CD14-positive monocyte (primary cell): Measurements from ENCODE around the gene NEK9. TPM values are rescaled to one million over a fixed set of nuclear protein-coding genes. Genes with fewer than 3 reads are reported as not detected.
A peak's percentile ranks its signal among the peaks of the same experiment; 100 is the strongest.

ENCODE experiments used
- DNase-seq, 3 donors: peaks; one replicate each; pipeline ENCODE4 v3.0.0-alpha.2; 2011 to 2022
- H2AFZ ChIP-seq: 2 replicates; pipeline ENCODE4 v1.6.0; 2012; ENCODE audit warnings: mild to moderate bottlenecking, low read depth, low read length, inconsistent platforms; ENCODE audit not compliant: insufficient read depth, poor library complexity, severe bottlenecking
- H3K27ac ChIP-seq, 2 donors: 1 replicate in 1 of 2; 2 replicates in 1 of 2; pipeline ENCODE4 v1.5.1; 2012 to 2013; ENCODE audit warnings: low read length in 2 of 2, control low read depth in 1 of 2, inconsistent platforms in 1 of 2, low read depth in 1 of 2, mild to moderate bottlenecking in 1 of 2
- H3K27me3 ChIP-seq, 2 donors: one replicate each; pipeline versions ENCODE4 v1.6.0 to v1.6.1; 2011 to 2013; ENCODE audit warnings: low read length in 2 of 2; ENCODE audit not compliant: control insufficient read depth in 2 of 2, insufficient read depth in 2 of 2
- H3K36me3 ChIP-seq, 2 donors: replicated peaks in 1 of 2; 1 replicate in 1 of 2; 2 replicates in 1 of 2; pipeline versions ENCODE4 v1.5.1 to v1.6.1; 2012 to 2013; ENCODE audit warnings: low read length in 2 of 2, control low read depth in 1 of 2, inconsistent platforms in 1 of 2, mild to moderate bottlenecking in 1 of 2; ENCODE audit not compliant: insufficient read depth in 2 of 2, control insufficient read depth in 1 of 2
- H3K4me1 ChIP-seq, 2 donors: 1 replicate in 1 of 2; 2 replicates in 1 of 2; pipeline versions ENCODE4 v1.5.1 to v1.6.1; 2012 to 2013; ENCODE audit warnings: low read length in 2 of 2, control low read depth in 1 of 2, inconsistent platforms in 1 of 2, mild to moderate bottlenecking in 1 of 2, moderate library complexity in 1 of 2; ENCODE audit not compliant: insufficient read depth in 2 of 2, control insufficient read depth in 1 of 2
- H3K4me2 ChIP-seq: replicated peaks from 2 replicates; pipeline ENCODE3; 2012; ENCODE audit warnings: low read length, moderate library complexity, mild to moderate bottlenecking; ENCODE audit not compliant: poor library complexity, severe bottlenecking; ENCODE audit errors: extremely low read depth
- H3K4me3 ChIP-seq, 3 experiments: fragments of 200-600 bp in 1 of 3; sonication (generic) in 1 of 3; replicated peaks in 1 of 3; 1 replicate in 2 of 3; 2 replicates in 1 of 3; pipeline ENCODE4 v1.5.1; 2011 to 2013; ENCODE audit warnings: low read length in 3 of 3, mild to moderate bottlenecking in 3 of 3, control low read depth in 2 of 3, low read depth in 2 of 3, inconsistent platforms in 1 of 3, moderate library complexity in 1 of 3
- H3K79me2 ChIP-seq: 2 replicates; pipeline ENCODE4 v1.6.0; 2012; ENCODE audit warnings: mild to moderate bottlenecking, control low read depth, inconsistent platforms, low read length, moderate library complexity; ENCODE audit not compliant: insufficient read depth
- H3K9ac ChIP-seq: 2 replicates; pipeline ENCODE4 v1.6.0; 2017; ENCODE audit warnings: low read length, mild to moderate bottlenecking; ENCODE audit not compliant: insufficient read depth, poor library complexity, severe bottlenecking
- H3K9me3 ChIP-seq, 2 donors: replicated peaks in 1 of 2; 1 replicate in 1 of 2; 2 replicates in 1 of 2; pipeline versions ENCODE4 v1.5.1 to v1.6.1; 2012 to 2013; ENCODE audit warnings: low read length in 2 of 2, control low read depth in 1 of 2; ENCODE audit not compliant: control insufficient read depth in 1 of 2, insufficient read depth in 1 of 2
- H4K20me1 ChIP-seq: 2 replicates; pipeline ENCODE4 v1.6.0; 2012; ENCODE audit warnings: mild to moderate bottlenecking, low read length, control low read depth, moderate library complexity; ENCODE audit not compliant: insufficient read depth
- H3K27ac Mint-ChIP-seq, 7 donors: one replicate each; pipeline ENCODE4 v1.8.0; 2020; ENCODE audit warnings: mild to moderate bottlenecking in 7 of 7, mixed read lengths in 7 of 7, moderate library complexity in 6 of 7, inconsistent platforms in 2 of 7
- H3K27me3 Mint-ChIP-seq, 3 donors: one replicate each; pipeline ENCODE4 v1.8.0; 2021 to 2022; ENCODE audit warnings: low read depth in 3 of 3, mild to moderate bottlenecking in 3 of 3, mixed read lengths in 3 of 3, moderate library complexity in 3 of 3, inconsistent platforms in 1 of 3
- H3K36me3 Mint-ChIP-seq, 2 donors: one replicate each; pipeline ENCODE4 v1.8.0; 2020; ENCODE audit warnings: mixed read lengths in 2 of 2, inconsistent platforms in 1 of 2, mild to moderate bottlenecking in 1 of 2
- H3K4me1 Mint-ChIP-seq: one replicate; pipeline ENCODE4 v1.8.0; 2020; ENCODE audit warnings: mild to moderate bottlenecking, mixed read lengths
- H3K4me3 Mint-ChIP-seq, 2 donors: one replicate each; pipeline ENCODE4 v1.8.0; 2020; ENCODE audit warnings: mild to moderate bottlenecking in 2 of 2, mixed read lengths in 2 of 2, moderate library complexity in 1 of 2
- H3K9me3 Mint-ChIP-seq, 7 donors: one replicate each; pipeline ENCODE4 v1.8.0; 2020 to 2022; ENCODE audit warnings: mixed read lengths in 7 of 7, mild to moderate bottlenecking in 6 of 7, moderate library complexity in 6 of 7, inconsistent platforms in 2 of 7
- CTCF ChIP-seq: fragments of 200-600 bp; IDR thresholded peaks from one replicate; pipeline ENCODE4 v1.8.0; 2022; ENCODE audit warnings: antibody characterized with exemption, mild to moderate bottlenecking
- WGBS: methylation state at CpG from one replicate; pipeline ENCODE4 v1.1.5; 2013; ENCODE audit warnings: missing lambda C conversion rate; ENCODE audit not compliant: insufficient coverage; 5-methylcytosine and 5-hydroxymethylcytosine counted together
- intact Hi-C, 2 donors: fragments of 100-400 bp; cut with micrococcal nuclease; formaldehyde crosslinking; loops; one replicate each; pipeline versions ENCODE4 v1.15.0 to v1.15.1; 2023
- polyA plus RNA-seq, 3 donors: library from polyadenylated mRNA; depleted of rRNA in 1 of 3; unstranded in 2 of 3; stranded (reverse) in 1 of 3; fragments of 300-500 nt in 2 of 3; fragments of >200 nt in 1 of 3; fragmentation: Illumina TruSeq in 2 of 3; gene quantifications; 1 replicate in 2 of 3; 2 replicates in 1 of 3; pipeline ENCODE4 v1.2.3, GENCODE V29; 2012 to 2021

The NEK9 gene
- polyA plus RNA-seq, 3 donors, result 8.9 to 27.8 (median 10.1) TPM

GRCh38 chr14:75120541-75121291 is 6.1 kb downstream of the NEK9 start:
- intact Hi-C loops, result loop anchor here (5.0 to 10.0 kb wide), 2 partner anchors 304 to 307 kb away; partner anchors contain the start of gene JDP2 (in 2 of the 2)

GRCh38 chr14:75119056-75119455 is 7.8 kb downstream of the NEK9 start:
- no peak for TF ChIP-seq CTCF
- Histone ChIP-seq H3K27ac (peak overlapping the region in 1 of 2 donors; percentile 78), H3K4me3 (no peak overlapping the region), H3K4me1 (peaks cover 30 to 32% of the 10 kb centered on the region in 2 donors), H3K36me3 (peaks cover 52 to 58% of the 10 kb centered on the region in 2 donors), H3K79me2 (peaks cover 15% of the 10 kb centered on the region), H3K27me3 (no peaks in the 10 kb centered on the region), H3K9ac (no peak overlapping the region), H2AFZ (no peak overlapping the region), H3K4me2 (no peak overlapping the region), H3K9me3 (no peaks in the 10 kb centered on the region), H4K20me1 (no peaks in the 10 kb centered on the region)
- peaks cover 0 to 1% (median 0%) of the 10 kb centered on the region in 3 donors for H3K27me3 Mint-ChIP-seq
- H3K36me3 Mint-ChIP-seq, result peaks cover 51 to 52% of the 10 kb centered on the region in 2 donors
- intact Hi-C loops, result no loop called here
- H3K4me3 Mint-ChIP-seq, result no peak overlapping the region
- no CpG with 5 or more reads among the region's 2 CpGs for WGBS
- peak overlapping the region in 2 of 7 donors; percentile 25 to 52 for H3K27ac Mint-ChIP-seq
- DNase-seq, result peak in 1 of 3 donors; percentile 7
- H3K9me3 Mint-ChIP-seq, result no peaks in the 10 kb centered on the region
- peaks cover 34% of the 10 kb centered on the region for H3K4me1 Mint-ChIP-seq

More at GRCh38 chr14:75120541-75121291, 6.1 kb downstream of the NEK9 start:
- WGBS, result 14% methylated on average over 1 of the region's 3 CpGs
- H3K36me3 ChIP-seq, result peaks cover 36 to 41% of the 10 kb centered on the region in 2 donors
- peaks cover 43 to 49% of the 10 kb centered on the region in 2 donors for H3K4me1 ChIP-seq
- no peaks in the 10 kb centered on the region for H3K9me3 ChIP-seq
- H3K36me3 Mint-ChIP-seq, result peaks cover 41 to 43% of the 10 kb centered on the region in 2 donors
- peak; percentile 46 to 82 (median 69) for DNase-seq
- no peak overlapping the region for H3K9ac ChIP-seq
- H3K9me3 Mint-ChIP-seq, result no peaks in the 10 kb centered on the region
- no peak for TF ChIP-seq CTCF
- H3K27me3 ChIP-seq, result no peaks in the 10 kb centered on the region
- H3K4me3 Mint-ChIP-seq, result peak overlapping the region in 1 of 2 donors; percentile 51
- peak overlapping the region in 1 of 3 experiments; percentile 47 for H3K4me3 ChIP-seq
- peak overlapping the region; percentile 49 for H3K4me2 ChIP-seq
- peak overlapping the region; percentile 92 to 98 (median 96) for H3K27ac Mint-ChIP-seq
- peaks cover 32% of the 10 kb centered on the region for H3K79me2 ChIP-seq
- H2AFZ ChIP-seq, result no peak overlapping the region
- H4K20me1 ChIP-seq, result no peaks in the 10 kb centered on the region
- H3K4me1 Mint-ChIP-seq, result peaks cover 49% of the 10 kb centered on the region
- peaks cover 0 to 1% (median 0%) of the 10 kb centered on the region in 3 donors for H3K27me3 Mint-ChIP-seq
- H3K27ac ChIP-seq, result peak overlapping the region in 1 of 2 donors; percentile 78
